GM18519 (cell line): ENCODE results near the gene U2AF2.

Source experiments
- ATAC-seq: cut with Tn5 transposase; IDR thresholded peaks from one replicate; pipeline ENCODE4 v1.9.1; 2021; ENCODE audit warnings: mild to moderate bottlenecking, moderate library complexity; ENCODE audit not compliant: unreplicated experiment, low FRiP score

U2AF2 gene

GRCh38 chr19:55642153-55643002, 12.5 kb upstream of the U2AF2 start:
- ATAC-seq, result no peak

- no peak for ATAC-seq
Observed at GRCh38 chr19:55643003-55643886, 11.6 kb upstream of the U2AF2 start, which contains the start of gene ZNF581. Gene ZNF581, plus strand, starts transcription at chr19:55643649. Its CDS starts 923 bp downstream, at chr19:55644572.

GRCh38 chr19:55643887-55644176, 11.0 kb upstream of the U2AF2 start:
- no peak for ATAC-seq

- no peak for ATAC-seq
Observed at GRCh38 chr19:55644191-55644833, 10.5 kb upstream of the U2AF2 start.

- no peak for ATAC-seq
Observed at GRCh38 chr19:55644842-55645511, 9.9 kb upstream of the U2AF2 start.

- no peak for ATAC-seq
Observed at GRCh38 chr19:55645512-55645881, 9.3 kb upstream of the U2AF2 start.

GRCh38 chr19:55646889-55647731, 7.7 kb upstream of the U2AF2 start:
- ATAC-seq, result no peak

GRCh38 chr19:55647732-55648584, 6.9 kb upstream of the U2AF2 start, which contains the start of gene CCDC106:
Gene CCDC106, plus strand, starts transcription at chr19:55648212. Its CDS starts 835 bp downstream, at chr19:55649047.
- ATAC-seq, result no peak

GRCh38 chr19:55648585-55649267, 6.1 kb upstream of the U2AF2 start:
- no peak for ATAC-seq

- ATAC-seq, result no peak
Observed at GRCh38 chr19:55649268-55650125, 5.3 kb upstream of the U2AF2 start.

GRCh38 chr19:55650126-55650557, 4.7 kb upstream of the U2AF2 start:
- no peak for ATAC-seq

GRCh38 chr19:55650602-55651230, 4.1 kb upstream of the U2AF2 start:
- ATAC-seq, result no peak

GRCh38 chr19:55651236-55651635, 3.6 kb upstream of the U2AF2 start:
- no peak for ATAC-seq

GRCh38 chr19:55652311-55653128, 2.3 kb upstream of the U2AF2 start:
- ATAC-seq, result no peak

- ATAC-seq, result peak; percentile 32
Observed at GRCh38 chr19:55653651-55654322, 1.0 kb upstream of the U2AF2 start.
